ENCODE data around the gene PSMC3IP.

DNA sequence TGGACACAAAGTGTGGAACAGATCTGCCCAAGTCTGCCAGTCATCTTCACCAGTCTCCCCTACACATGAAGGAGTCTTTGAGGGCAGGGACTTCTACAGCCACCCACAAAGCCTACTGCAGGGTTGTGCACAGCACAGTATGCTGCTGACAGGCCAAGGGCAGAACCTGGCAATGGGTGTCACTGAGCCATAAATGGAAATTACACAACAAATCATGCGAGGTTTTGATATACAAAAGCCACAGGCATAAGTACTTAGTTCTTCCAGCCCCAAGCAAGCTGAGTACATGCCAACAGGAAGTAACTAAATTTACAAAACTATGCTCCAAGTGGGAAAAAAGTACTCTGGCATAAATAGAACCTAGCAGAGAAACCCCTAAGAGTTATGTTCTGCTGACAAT lies 7.8 kb upstream of the PSMC3IP start:
- TF ChIP-seq CTCF (IDR thresholded peaks at IDR 0.05; ENCODE audit: extremely low read depth in 1 of 2, insufficient read depth in 1 of 2, low read depth in 1 of 2, low read length in 2 of 2) (no peak), POLR2AphosphoS5 (IDR thresholded peaks at IDR 0.05; ENCODE audit: insufficient read depth, low read depth, low read length) (no peak), MYC (IDR thresholded peaks at IDR 0.05; ENCODE audit: low read depth, low read length) (no peak), JUN (IDR thresholded peaks at IDR 0.05; ENCODE audit: borderline replicate concordance, insufficient read depth, insufficient read length, low read depth) (no peak), POLR2A (IDR thresholded peaks at IDR 0.05; ENCODE audit: low read depth, low read length) (no peak), EZH2 (IDR thresholded peaks at IDR 0.05; ENCODE audit: borderline replicate concordance, low read depth, low read length, severe bottlenecking) (no peak), FOS (IDR thresholded peaks at IDR 0.05; ENCODE audit: borderline replicate concordance, insufficient read depth, low read length) (no peak), GATA2 (IDR thresholded peaks at IDR 0.05; ENCODE audit: insufficient read depth, insufficient read length, low read depth, low read length) (no peak)
- TF ChIP-seq, protein P1, sequence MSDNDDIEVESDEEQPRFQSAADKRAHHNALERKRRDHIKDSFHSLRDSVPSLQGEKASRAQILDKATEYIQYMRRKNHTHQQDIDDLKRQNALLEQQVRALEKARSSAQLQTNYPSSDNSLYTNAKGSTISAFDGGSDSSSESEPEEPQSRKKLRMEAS (IDR thresholded peaks at IDR 0.05; ENCODE audit: insufficient read depth, insufficient read length), result no peak

Measured in endothelial cell of umbilical vein (primary cell).